Ramos (cell line): Measurements from ENCODE around the gene EPHB2.

ENCODE experiments used
- in situ Hi-C: fragments of 300-500 bp; cut with MboI; formaldehyde crosslinking; loops from one replicate; pipeline ENCODE4 v1.14.3; 2022; ENCODE audit warnings: low sequenced_read_pairs; ENCODE audit not compliant: unreplicated experiment

EPHB2 gene

DNA sequence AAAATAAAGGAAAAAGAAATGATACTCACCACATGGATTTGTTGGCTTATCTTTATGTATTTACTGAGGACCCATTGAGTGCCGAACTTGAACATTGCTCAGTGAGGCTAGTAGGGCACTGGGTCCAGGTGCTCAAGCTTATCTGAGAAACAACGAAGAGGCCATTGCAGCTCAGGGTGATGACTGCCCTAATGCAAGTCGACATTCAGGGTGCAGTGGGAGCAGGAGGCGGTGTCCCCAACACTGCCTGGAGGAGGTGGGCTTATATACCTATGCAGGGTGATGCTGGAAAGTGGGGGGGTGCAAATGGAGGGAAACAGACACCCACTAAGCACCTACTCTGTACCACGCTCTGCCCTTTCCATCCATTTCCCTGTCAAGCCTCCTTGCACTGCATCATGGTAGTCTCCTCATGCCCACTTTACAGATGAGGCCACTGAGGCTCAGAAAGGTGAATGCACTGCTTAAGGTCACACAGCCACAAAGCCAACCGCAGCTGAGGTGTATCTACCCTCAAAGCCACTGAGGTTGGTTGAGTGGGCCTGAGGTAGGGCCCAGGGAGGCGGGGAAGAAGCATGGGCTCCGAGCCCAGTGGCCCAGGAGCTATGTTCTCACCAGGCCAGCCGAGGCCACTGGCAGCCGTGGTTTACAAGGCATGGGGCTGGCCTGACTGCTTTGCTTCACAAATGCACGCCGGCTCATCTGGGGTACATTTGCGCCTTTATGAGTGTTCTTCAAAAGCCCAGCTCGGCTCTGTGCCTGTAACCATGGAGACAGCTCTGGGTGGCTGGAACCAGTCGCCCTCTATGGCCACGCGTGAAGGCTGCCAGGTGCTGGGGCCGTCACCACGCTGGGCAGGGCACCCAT lies 103.8 kb downstream of the EPHB2 start:
- in situ Hi-C loops = no loop called here

DNA sequence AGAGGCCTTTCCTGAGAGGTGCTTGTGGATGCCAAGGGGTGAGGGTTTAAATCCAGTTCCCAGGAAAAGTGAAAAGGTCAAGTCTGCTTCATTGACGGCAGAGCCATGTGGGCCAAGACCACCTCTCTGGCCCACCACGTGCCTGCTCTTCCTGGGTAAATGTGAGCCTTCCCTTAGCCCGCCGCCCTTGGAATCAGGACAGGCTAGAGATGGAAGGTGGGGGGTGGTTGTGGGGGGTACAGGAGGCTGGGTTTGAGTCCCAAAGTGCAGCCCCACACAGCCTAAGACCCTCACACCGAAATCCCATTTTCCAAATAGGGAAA lies 104.4 kb downstream of the EPHB2 start:
- in situ Hi-C loops = no loop called here

DNA sequence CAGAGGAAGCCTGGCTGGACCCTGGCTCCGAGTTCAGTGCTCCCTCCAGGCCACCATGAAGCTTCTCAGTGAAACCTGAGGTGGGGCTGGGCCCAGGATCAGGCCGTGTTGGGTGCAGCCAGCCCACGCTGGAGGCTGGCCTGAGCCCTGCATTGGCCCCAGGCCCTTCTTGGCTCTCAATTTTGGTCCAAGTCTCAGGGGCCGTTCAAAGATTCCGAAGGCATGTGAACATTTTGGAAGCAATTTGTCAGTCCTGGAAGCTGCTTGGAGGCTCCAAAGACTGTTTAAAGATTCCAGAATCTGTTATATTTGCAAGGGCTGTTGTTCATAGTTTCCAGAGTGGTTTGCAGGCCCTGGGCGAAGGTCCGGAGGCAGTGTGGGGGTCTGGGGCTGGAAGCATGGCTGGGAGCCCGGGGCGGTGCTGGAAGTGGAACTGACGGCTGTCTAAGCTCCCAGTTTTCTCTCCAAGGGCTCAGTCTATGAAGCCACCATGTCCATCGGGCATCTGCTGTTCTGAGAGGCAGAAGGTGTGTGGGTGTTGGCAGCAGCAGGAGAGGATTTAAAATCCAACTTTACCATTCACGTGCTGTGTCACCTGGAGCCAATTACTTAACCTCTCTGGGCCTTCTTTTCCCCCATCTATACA lies 104.9 kb downstream of the EPHB2 start:
- in situ Hi-C loops = no loop called here

DNA sequence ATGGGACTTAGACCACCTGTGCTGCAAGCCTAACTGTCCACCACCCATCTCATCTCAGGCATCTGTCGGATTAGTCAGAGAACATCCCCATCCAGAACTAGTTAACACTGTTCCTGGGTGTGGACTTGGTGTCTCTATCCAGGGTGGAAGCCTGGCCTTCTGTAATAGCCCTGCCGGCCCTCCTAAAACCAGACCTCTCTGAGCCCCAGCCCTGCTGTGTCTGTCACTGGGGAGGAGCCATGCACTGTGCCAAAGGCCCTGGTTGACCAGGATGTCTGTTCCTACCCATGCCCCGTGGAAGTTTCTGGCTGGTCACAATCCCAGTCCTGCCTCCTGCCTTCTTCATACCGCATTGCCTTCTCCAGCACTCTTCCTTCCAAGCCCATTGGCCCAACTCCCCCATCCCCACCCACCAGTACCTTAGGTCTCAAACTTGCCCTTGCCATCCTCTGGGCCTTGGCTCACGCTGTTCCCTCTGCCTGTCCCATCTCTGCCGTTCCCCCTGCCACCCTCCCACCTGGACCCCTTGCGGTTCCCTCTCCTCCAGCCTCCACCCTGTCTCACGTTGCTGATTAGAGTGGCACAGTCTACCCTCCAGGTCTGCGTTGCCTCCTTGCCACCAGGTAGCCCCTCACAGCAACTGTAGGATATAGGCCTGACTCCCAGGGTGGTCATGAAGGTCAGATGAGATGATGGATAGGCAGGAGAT lies 105.6 kb downstream of the EPHB2 start:
- in situ Hi-C loops = no loop called here

DNA sequence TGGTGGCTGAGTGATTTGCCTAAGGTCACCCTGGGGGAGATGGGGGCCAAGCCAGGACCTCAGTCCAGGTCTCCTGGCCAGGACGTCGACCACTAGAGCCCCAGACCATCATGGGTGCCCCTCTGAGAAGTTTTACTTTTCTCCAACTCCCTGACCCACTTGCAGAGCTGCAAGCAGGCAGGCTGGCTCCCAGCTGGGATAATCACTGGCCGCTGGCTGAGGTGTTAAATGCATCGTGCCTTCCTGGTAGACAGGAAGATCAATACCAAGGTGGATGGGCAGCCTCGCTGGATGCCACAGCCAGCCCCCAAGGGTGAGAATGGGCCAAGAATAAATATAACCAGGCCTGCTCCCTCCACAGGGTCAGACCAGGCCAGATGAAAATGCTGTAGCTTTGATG lies 106.2 kb downstream of the EPHB2 start:
- in situ Hi-C loops = no loop called here

DNA sequence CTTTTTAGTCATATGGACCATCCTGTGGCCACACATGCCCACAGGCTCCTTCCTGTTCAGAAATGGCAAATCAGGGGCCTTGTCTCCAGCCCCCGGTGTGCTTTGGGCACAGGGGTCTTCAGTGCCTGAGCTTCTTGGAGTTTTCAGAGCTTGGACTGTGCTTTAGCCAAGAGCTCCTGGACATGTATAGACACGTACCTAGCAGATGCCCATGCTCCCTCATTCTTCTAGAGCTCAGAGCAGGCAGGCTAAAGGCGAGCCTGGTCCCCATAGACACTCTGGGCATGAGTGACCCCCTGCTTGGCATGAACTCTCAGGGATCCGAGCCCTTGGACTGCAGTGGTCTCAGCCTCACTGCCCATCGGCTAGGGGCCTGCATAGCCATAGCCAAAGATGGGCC lies 106.8 kb downstream of the EPHB2 start:
- in situ Hi-C loops = no loop called here

DNA sequence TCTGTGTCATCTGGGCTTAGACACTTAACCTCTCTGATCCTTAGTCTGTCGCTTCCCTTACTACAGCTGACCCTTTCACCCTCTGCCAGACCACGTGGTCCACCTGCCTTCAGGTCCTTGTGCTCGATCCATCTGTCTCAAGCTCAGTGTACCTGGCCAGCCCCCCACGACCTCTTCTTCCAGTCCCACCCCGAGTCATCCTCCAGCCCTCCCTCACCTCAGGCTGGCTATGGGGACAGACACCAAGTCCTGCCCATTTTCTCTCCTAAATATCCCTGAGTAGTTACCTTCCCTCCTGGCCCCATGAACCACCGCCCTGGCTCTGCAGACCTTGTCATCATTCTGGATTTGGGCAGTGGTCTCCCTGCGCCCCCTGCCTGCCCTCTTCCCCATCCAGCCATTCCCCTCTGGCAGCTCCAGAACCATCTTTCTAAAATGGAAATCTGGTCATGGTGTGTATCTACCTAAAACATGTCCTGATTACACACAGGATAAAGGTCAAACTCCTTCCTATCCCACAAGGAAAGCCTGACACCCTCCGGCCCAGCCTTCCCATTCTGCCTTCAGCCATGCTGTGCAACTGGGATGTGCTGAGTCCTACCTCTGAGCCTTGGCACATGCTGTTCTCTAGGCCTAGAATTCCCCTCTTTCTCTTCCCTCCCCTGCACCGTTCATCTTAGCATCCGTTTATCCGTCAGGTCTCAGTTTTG lies 107.6 kb downstream of the EPHB2 start:
- in situ Hi-C loops = no loop called here

DNA sequence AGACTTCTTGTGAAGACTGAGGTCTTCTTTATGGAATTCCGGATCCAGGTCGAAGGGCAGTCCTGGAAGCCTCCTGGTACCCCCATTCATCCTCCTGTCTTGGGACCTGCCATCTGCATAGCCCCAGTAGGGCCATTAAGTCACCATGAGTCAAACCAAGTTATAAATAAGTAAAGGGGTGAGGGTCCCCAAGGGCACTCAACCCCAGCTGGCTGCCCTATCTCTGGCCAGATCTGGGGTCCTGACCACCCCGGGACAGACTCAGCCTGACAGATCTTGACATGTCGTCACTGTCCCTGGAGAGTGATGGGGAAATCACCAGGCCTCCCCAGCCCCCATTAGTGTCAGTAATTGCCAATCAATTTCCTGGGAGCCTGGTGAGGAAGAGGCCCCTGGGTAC lies 108.7 kb downstream of the EPHB2 start:
- in situ Hi-C loops = no loop called here

DNA sequence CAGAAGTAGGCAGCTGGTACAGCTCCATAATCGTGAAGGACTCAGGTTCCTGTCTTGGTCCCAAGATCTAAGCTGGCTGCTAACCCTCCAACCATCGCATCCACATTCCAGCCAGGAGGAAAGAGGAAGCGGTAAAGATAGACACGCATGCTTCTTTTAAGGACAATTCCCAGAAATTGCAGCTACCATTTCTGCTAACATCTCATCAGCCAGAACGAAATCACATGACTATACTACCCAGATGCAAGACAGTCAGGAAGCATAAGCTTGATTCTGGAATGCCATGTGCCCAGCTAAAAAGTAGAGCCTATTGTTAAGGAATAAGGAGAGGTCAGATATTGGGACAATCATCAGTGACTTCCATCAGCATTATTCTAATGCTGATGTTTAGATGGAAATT lies 110.4 kb downstream of the EPHB2 start:
- in situ Hi-C loops = no loop called here

DNA sequence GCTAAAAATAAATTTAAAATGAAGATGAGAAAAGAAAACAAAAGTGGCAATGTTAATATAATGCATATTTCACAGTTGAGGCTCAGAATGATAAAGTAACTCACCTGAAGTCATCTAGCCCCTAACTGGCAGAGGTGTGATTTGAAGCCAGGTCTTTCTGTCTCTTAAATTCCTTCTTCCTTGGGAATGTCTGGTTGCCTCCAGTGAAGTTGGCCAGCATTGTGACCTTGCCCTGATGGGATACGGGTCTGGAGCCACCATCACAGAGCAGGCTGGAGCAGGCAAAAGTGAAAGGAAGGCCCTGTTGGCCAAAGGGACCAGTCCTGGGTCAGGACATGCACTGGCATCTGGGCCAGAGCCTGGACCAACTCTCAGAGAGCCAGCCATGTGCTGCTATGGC lies 111.7 kb downstream of the EPHB2 start:
- in situ Hi-C loops = no loop called here

DNA sequence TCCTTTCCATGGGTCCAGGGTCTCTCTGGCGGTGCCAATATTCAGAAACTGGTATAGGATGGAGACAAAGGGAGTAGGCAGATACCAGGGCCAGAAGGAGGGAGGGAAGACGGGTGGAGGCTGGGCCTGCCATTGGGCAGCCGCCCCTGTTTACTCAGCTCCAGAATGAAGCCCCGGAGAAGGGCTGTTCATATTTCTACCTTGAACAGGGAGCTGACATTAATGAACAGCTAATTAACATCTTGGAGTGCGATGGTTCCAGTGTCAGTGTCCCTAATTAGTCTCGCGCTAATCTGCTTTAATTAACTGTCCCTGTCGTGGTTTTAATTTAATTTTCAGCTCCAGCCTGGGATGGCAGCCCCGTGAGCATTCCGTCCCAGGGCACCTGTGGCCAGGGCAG lies 113.8 kb downstream of the EPHB2 start:
- in situ Hi-C loops = no loop called here

DNA sequence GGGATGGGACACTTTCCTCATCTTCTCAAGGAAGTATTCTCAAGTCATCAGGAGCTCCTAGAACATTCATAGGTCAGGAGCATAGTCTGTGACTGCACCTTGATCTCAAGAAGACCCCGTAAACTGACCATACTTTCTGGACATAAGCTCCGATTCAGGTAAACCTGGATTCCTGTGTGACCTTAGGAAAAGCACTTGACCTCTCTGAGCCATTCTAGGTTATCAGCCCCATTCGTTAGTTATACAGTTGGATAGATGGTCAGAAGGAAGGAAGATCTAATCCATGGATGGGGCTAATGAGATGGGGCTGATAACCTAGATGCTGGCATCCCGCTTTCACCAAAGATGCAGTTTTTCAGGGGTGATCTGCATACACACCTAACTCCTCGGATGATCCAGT lies 114.3 kb downstream of the EPHB2 start:
- in situ Hi-C loops = no loop called here

DNA sequence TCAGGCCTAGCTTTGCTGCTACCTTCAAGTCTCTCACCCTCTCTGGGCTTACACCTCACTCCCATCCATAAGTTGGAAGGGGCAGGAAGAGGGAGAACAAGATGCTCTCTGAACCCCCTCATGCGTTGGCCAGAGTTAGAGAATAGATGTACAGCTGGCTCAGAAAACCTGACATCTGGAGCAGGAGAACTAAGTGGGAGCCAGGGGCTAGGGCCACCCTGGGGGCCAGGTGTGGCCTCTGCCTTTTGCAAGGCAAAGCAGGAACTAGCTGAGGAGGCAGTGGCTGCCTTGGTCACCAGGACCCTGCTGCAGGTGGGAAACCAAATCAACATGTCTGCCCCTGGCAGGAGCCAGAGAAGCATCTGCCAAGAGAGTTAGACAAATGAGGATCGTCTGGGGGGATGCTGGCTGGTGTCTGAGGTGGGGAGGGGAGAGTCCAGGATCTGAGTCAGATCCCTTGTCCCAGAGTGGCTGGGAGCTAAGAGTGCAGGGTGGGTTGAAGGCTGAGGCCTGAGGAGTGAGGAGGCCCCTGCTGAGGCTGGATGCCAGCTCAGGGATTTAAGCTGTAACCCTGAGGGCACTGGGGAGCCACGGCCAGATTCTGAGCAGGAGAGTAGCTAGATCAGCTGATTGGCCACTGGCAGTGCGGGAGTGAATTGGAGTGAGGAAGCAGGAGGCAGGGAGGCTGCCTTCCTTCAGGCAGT lies 115.0 kb downstream of the EPHB2 start:
- in situ Hi-C loops = no loop called here

DNA sequence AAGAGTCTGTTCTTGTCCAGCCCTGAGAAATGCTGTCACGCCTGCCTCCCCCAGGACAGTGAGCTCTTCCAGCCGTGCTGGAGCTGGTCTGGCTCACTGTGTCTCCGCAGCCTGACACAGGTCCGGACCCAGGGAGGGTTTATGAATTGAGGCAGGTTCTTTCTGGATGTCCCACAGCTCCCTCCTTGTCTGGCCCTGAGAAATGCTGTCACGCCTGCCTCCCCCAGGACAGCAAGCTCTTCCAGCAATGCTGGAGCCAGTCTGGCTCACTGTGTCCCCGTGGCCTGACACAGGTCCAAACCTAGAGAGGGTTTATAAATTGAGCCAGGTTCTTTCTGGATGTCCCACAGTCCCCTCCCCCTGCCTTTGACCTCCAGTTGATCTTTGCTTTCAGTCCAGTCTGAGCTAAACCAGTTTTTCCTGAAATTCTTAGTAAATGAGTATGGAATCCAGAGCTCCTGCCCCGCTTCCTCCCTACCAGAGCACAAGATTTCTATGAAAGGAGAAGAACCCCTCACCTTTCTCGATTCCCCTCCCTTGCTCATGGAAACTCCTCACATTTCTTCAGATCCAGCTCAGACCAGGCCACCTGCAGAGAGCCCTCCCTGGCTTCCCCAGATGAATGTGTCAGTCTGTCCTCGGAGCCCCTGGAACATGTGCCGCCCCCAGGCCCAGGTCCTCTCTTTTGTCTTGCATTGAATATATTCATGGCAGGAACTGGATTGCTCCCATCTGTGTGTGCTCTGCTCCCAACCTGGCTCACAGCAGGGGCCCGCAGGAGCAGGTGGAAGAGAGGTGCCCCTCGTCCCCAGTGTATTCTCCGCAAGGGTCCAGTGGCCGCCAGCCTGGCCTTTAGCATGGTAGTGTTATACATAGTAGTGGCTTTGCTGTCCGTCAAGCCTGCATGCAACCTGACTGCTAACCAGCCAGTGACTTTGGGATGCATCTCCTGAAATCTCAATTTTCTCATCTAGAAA lies 116.3 kb downstream of the EPHB2 start:
- in situ Hi-C loops = no loop called here

DNA sequence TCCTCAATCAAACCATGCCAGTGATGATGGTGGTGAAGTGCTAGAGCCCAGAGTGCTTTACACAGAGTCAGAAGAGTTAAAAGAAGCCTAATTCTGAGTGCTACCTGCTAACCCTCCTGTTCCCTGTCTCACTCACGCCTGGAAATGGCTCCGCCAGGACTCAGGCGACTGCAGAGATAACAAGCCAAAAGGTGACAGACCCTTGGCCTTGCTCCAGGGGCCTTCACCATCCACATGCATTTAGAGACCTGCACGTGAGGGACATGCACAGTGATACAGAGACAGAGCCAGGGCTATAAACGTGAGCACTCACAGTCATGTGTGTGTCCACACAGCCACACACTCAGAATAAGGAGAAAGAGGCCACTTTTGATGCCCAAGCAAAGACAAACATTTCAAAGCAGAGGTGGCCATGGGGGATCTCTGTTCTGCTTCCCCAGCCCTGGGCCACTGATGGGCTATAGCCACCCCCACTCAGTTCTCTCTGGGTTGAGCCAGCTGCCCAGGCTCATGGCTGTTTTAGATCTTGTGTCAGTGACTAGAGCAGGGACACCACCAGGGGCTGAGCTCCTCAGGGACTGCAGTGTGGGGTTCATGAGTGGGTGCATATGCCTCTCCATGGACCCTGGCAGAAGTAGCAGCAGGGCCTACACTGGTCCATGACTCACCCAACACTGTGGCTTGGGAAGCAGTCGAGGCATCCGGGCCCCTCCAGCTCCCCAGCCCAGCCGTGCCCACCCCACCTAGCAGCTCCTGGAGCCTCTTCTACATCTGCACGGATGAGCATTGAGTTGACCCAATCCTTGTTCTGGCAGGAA lies 117.2 kb downstream of the EPHB2 start:
- in situ Hi-C loops = no loop called here

DNA sequence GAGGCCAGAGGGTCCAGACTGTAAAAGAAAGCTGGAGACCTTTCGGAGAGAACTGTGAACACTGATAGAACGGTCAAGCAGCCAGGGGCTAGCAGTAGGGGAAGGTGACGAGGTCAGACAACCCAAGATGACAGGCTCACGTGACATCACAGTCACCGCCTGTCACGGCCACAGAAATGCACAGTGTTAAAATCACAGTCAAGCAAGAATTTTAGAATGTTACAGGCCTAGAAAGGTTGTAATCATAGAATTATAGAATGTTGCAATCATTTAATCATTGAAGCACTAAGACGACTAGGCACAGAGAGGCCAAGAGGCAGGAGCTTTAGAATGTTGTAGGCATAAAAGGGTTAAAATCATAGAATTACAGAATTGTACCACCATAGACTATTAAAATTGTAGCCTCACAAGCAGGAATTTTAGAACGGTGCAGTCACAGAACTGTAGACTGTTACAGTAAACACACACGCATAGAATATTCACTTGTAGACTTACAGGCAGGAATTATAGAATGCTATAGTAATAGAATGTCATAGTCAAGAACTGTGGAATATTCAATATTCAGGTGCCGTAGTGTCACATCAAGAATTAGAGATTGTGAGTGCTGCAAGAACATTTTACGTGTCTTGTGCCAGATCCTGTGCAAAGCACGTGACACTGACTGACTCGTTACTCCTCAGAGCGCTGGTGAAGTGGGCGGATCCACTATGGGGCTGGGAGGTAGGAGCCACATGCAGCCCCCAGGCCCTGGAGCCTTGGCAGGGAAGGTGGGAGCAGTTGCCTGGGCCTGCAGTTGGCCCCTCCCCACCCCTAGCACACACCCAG lies 118.1 kb downstream of the EPHB2 start:
- in situ Hi-C loops = no loop called here

DNA sequence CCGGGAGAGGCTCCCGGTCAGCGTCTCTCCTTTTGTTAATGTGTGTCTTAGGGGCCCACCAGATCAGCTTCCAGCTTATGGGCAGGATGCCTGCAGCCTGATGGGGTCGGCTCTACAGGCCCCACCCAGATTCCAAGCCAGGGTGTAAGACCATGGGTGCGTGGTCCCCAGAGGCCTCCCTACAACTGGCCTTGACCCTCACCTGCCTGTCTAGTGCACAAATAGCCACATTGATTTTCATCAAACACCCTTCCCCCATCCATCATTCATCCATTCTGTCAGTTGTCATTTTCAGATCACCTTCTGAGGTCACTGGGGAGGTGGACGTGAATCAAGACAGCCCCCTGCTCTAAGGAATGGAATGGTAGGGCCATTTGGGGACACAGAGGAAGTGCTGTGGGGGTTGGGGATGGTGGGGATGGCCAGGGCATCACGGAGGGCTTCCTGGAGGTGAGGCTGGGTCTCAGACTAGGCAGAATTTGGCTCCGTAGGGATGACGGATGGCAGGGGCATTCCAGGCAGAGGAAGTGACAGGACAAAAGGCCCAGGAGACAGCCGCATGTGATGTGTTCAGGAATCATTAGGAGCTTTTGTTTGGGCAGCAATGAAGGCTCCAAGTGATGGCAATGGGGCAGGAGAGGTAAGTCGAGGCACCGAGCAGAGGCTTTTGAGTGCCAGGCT lies 118.8 kb downstream of the EPHB2 start:
- in situ Hi-C loops = no loop called here
